Mesenchymal stem cell (in vitro differentiated cells and primary cell): ENCODE data around the gene NIN.

ENCODE experiments used
- DNase-seq: peaks from one replicate; pipeline ENCODE4 v3.0.0-alpha.2; 2013
- H2AFZ ChIP-seq: one replicate; pipeline ENCODE4 v1.6.1; 2013; ENCODE audit warnings: low read depth, mild to moderate bottlenecking, control low read depth, inconsistent platforms, low read length, moderate library complexity
- H2AK5ac ChIP-seq: 2 replicates; pipeline ENCODE4 v1.6.1; 2013; ENCODE audit warnings: low read length, moderate library complexity, mild to moderate bottlenecking, inconsistent platforms; ENCODE audit not compliant: severe bottlenecking
- H2BK120ac ChIP-seq: one replicate; pipeline ENCODE4 v1.6.1; 2013; ENCODE audit warnings: low read depth, mild to moderate bottlenecking, inconsistent platforms, low read length, moderate library complexity
- H2BK12ac ChIP-seq, 2 experiments: one replicate each; pipeline ENCODE4 v1.6.1; 2013; ENCODE audit warnings: inconsistent platforms in 2 of 2, low read length in 2 of 2, mild to moderate bottlenecking in 2 of 2, moderate library complexity in 2 of 2, control low read depth in 1 of 2
- H2BK15ac ChIP-seq: one replicate; pipeline ENCODE4 v1.6.1; 2013; ENCODE audit warnings: mild to moderate bottlenecking, low read depth, inconsistent platforms; ENCODE audit not compliant: poor library complexity, severe bottlenecking
- H2BK5ac ChIP-seq: 2 replicates; pipeline ENCODE4 v1.6.1; 2013; ENCODE audit warnings: low read depth, mild to moderate bottlenecking, low read length, control low read depth, inconsistent platforms; ENCODE audit not compliant: poor library complexity, severe bottlenecking
- H3K14ac ChIP-seq, 2 experiments: one replicate each; pipeline ENCODE4 v1.6.1; 2013; ENCODE audit warnings: inconsistent platforms in 2 of 2, low read length in 2 of 2, control low read depth in 1 of 2, mild to moderate bottlenecking in 1 of 2, moderate library complexity in 1 of 2
- H3K18ac ChIP-seq, 2 experiments: one replicate each; pipeline ENCODE4 v1.6.1; 2013; ENCODE audit warnings: inconsistent platforms in 2 of 2, low read length in 2 of 2, control low read depth in 1 of 2, low read depth in 1 of 2, mild to moderate bottlenecking in 1 of 2
- H3K23ac ChIP-seq, 2 experiments: one replicate each; pipeline ENCODE4 v1.6.1; 2013; ENCODE audit warnings: inconsistent platforms in 2 of 2, low read length in 2 of 2, mild to moderate bottlenecking in 2 of 2, moderate library complexity in 2 of 2, control low read depth in 1 of 2
- H3K27ac ChIP-seq: 2 replicates; pipeline ENCODE4 v1.5.1; 2013; ENCODE audit warnings: mild to moderate bottlenecking, moderate library complexity, low read length, control low read depth, inconsistent platforms; ENCODE audit not compliant: poor library complexity, severe bottlenecking
- H3K27me3 ChIP-seq, 2 experiments: 2 replicates each; pipeline versions ENCODE4 v1.6.1 to v1.7.0; 2013; ENCODE audit warnings: low read length in 2 of 2, mild to moderate bottlenecking in 2 of 2, moderate library complexity in 2 of 2, control low read depth in 1 of 2, inconsistent platforms in 1 of 2; ENCODE audit not compliant: control insufficient read depth in 1 of 2, insufficient read depth in 1 of 2
- H3K36me3 ChIP-seq, 2 experiments: 2 replicates each; pipeline versions ENCODE4 v1.6.1 to v1.7.0; 2013; ENCODE audit warnings: low read length in 2 of 2, control low read depth in 1 of 2, inconsistent platforms in 1 of 2, low read depth in 1 of 2, mild to moderate bottlenecking in 1 of 2; ENCODE audit not compliant: insufficient read depth in 2 of 2, control insufficient read depth in 1 of 2
- H3K4ac ChIP-seq, 2 experiments: one replicate each; pipeline ENCODE4 v1.6.1; 2013; ENCODE audit warnings: inconsistent platforms in 2 of 2, low read length in 2 of 2, mild to moderate bottlenecking in 2 of 2, moderate library complexity in 2 of 2, control low read depth in 1 of 2, low read depth in 1 of 2
- H3K4me1 ChIP-seq: 2 replicates; pipeline ENCODE4 v1.6.1; 2013; ENCODE audit warnings: low read depth, low read length, control low read depth; ENCODE audit not compliant: control insufficient read depth, insufficient read depth
- H3K4me2 ChIP-seq: 2 replicates; pipeline ENCODE4 v1.6.1; 2013; ENCODE audit warnings: low read length, mild to moderate bottlenecking, inconsistent platforms; ENCODE audit not compliant: poor library complexity, severe bottlenecking
- H3K4me3 ChIP-seq, 2 experiments: 2 replicates each; pipeline versions ENCODE4 v1.5.1 to v1.7.0; 2013; ENCODE audit warnings: low read length in 2 of 2, mild to moderate bottlenecking in 2 of 2, control low read depth in 1 of 2, low read depth in 1 of 2; ENCODE audit not compliant: insufficient read depth in 1 of 2
- H3K79me1 ChIP-seq: replicated peaks from 2 replicates; pipeline ENCODE4 v1.6.1; 2013; ENCODE audit warnings: mild to moderate bottlenecking, control low read depth, low read length, inconsistent platforms; ENCODE audit not compliant: poor library complexity, severe bottlenecking
- H3K9ac ChIP-seq: 2 replicates; pipeline ENCODE4 v1.7.0; 2013; ENCODE audit warnings: mild to moderate bottlenecking, low read length, moderate library complexity
- H3K9me3 ChIP-seq: 2 replicates; pipeline ENCODE4 v1.7.0; 2013; ENCODE audit warnings: mild to moderate bottlenecking, low read length; ENCODE audit not compliant: control insufficient read depth
- H4K8ac ChIP-seq: one replicate; pipeline ENCODE4 v1.6.1; 2013; ENCODE audit warnings: inconsistent platforms, mild to moderate bottlenecking, low read length, moderate library complexity
- H4K91ac ChIP-seq: one replicate; pipeline ENCODE4 v1.6.1; 2013; ENCODE audit warnings: mild to moderate bottlenecking, low read length, inconsistent platforms
- WGBS: methylation state at CpG from one replicate; pipeline ENCODE4 v1.1.7; 2013; ENCODE audit warnings: mixed read lengths; 5-methylcytosine and 5-hydroxymethylcytosine counted together

Gene NIN

GRCh38 chr14:50795909-50796308 lies 35.1 kb downstream of the NIN start:
- WGBS: 100% methylated on average over 2 of the region's 3 CpGs
- peaks cover 8% of the 10 kb centered on the region for H3K4me1 ChIP-seq
- H4K91ac ChIP-seq: no peak overlapping the region

GRCh38 chr14:50795142-50795541 lies 35.8 kb downstream of the NIN start:
- no peak overlapping the region for H2AK5ac ChIP-seq
- DNase-seq: no peak
- H3K4ac ChIP-seq: no peak overlapping the region
- peaks cover 9 to 32% of the 10 kb centered on the region in 2 experiments for H3K36me3 ChIP-seq
- H3K14ac ChIP-seq: no peak overlapping the region
- no peak overlapping the region for H3K4me3 ChIP-seq
- no peak overlapping the region for H3K27ac ChIP-seq
- no peaks in the 10 kb centered on the region for H3K27me3 ChIP-seq
- no peak overlapping the region for H2BK120ac ChIP-seq
- no peak overlapping the region for H3K18ac ChIP-seq
- H3K9me3 ChIP-seq: no peaks in the 10 kb centered on the region
- H2BK15ac ChIP-seq: no peak overlapping the region
- no peak overlapping the region for H3K9ac ChIP-seq
- peaks cover 28% of the 10 kb centered on the region for H3K79me1 ChIP-seq
- no peak overlapping the region for H4K8ac ChIP-seq
- no peak overlapping the region for H2AFZ ChIP-seq
- 74% methylated on average over 7 of the region's 7 CpGs for WGBS
- no peak overlapping the region for H2BK12ac ChIP-seq
- no peak overlapping the region for H4K91ac ChIP-seq
- H3K4me1 ChIP-seq: peaks cover 8% of the 10 kb centered on the region
- no peak overlapping the region for H3K23ac ChIP-seq
- no peak overlapping the region for H3K4me2 ChIP-seq
- H2BK5ac ChIP-seq: no peak overlapping the region

More at GRCh38 chr14:50795909-50796308, 35.1 kb downstream of the NIN start:
- H3K18ac ChIP-seq: no peak overlapping the region
- no peak overlapping the region for H3K27ac ChIP-seq
- no peak overlapping the region for H4K8ac ChIP-seq
- H3K23ac ChIP-seq: no peak overlapping the region
- no peak overlapping the region for H2AK5ac ChIP-seq
- no peaks in the 10 kb centered on the region for H3K9me3 ChIP-seq
- no peak overlapping the region for H2AFZ ChIP-seq
- H2BK120ac ChIP-seq: no peak overlapping the region
- H3K27me3 ChIP-seq: no peaks in the 10 kb centered on the region
- DNase-seq: no peak
- H3K79me1 ChIP-seq: peaks cover 29% of the 10 kb centered on the region
- H3K4me3 ChIP-seq: no peak overlapping the region
- H2BK15ac ChIP-seq: no peak overlapping the region
- H3K14ac ChIP-seq: no peak overlapping the region
- H2BK12ac ChIP-seq: no peak overlapping the region
- no peak overlapping the region for H3K9ac ChIP-seq
- no peak overlapping the region for H3K4me2 ChIP-seq
- H3K36me3 ChIP-seq: peaks cover 8 to 25% of the 10 kb centered on the region in 2 experiments
- no peak overlapping the region for H2BK5ac ChIP-seq
- H3K4ac ChIP-seq: no peak overlapping the region

- 62% methylated on average over 6 of the region's 8 CpGs for WGBS
- H3K4me2 ChIP-seq: no peak overlapping the region
- no peak overlapping the region for H2BK12ac ChIP-seq
Observed at GRCh38 chr14:50794068-50794645, 36.8 kb downstream of the NIN start.

GRCh38 chr14:50792634-50793068 lies 38.3 kb downstream of the NIN start:
- H3K79me1 ChIP-seq: peaks cover 26% of the 10 kb centered on the region
- H2AK5ac ChIP-seq: no peak overlapping the region
- H3K4ac ChIP-seq: no peak overlapping the region
- H3K23ac ChIP-seq: no peak overlapping the region
- no peak overlapping the region for H3K9ac ChIP-seq
- H3K36me3 ChIP-seq: peaks cover 16 to 48% of the 10 kb centered on the region in 2 experiments
- DNase-seq: no peak
- H2BK15ac ChIP-seq: no peak overlapping the region
- H3K4me2 ChIP-seq: no peak overlapping the region
- no peak overlapping the region for H2AFZ ChIP-seq
- WGBS: 97% methylated on average over 13 of the region's 14 CpGs
- H4K8ac ChIP-seq: no peak overlapping the region
- H3K4me3 ChIP-seq: no peak overlapping the region
- H2BK5ac ChIP-seq: no peak overlapping the region
- H2BK120ac ChIP-seq: no peak overlapping the region
- H3K27me3 ChIP-seq: no peaks in the 10 kb centered on the region
- peaks cover 2% of the 10 kb centered on the region for H3K4me1 ChIP-seq
- no peak overlapping the region for H2BK12ac ChIP-seq
- H3K9me3 ChIP-seq: no peaks in the 10 kb centered on the region
- H3K18ac ChIP-seq: no peak overlapping the region
- H3K14ac ChIP-seq: no peak overlapping the region
- H3K27ac ChIP-seq: no peak overlapping the region
- H4K91ac ChIP-seq: no peak overlapping the region

More at GRCh38 chr14:50794068-50794645, 36.8 kb downstream of the NIN start:
- DNase-seq: no peak
- no peak overlapping the region for H2AK5ac ChIP-seq
- no peak overlapping the region for H3K14ac ChIP-seq
- H3K4me1 ChIP-seq: peaks cover 8% of the 10 kb centered on the region
- no peak overlapping the region for H3K18ac ChIP-seq
- no peak overlapping the region for H3K4me3 ChIP-seq
- peaks cover 23% of the 10 kb centered on the region for H3K79me1 ChIP-seq
- no peak overlapping the region for H3K23ac ChIP-seq
- no peak overlapping the region for H2BK5ac ChIP-seq
- no peak overlapping the region for H4K8ac ChIP-seq
- H3K27ac ChIP-seq: no peak overlapping the region
- H4K91ac ChIP-seq: no peak overlapping the region
- H2AFZ ChIP-seq: no peak overlapping the region
- no peak overlapping the region for H3K4ac ChIP-seq
- no peak overlapping the region for H3K9ac ChIP-seq
- H3K36me3 ChIP-seq: peaks cover 17 to 38% of the 10 kb centered on the region in 2 experiments
- H3K27me3 ChIP-seq: no peaks in the 10 kb centered on the region
- H2BK120ac ChIP-seq: no peak overlapping the region
- H2BK15ac ChIP-seq: no peak overlapping the region
- no peaks in the 10 kb centered on the region for H3K9me3 ChIP-seq
